ENCODE results near the gene EXOSC9.
"Not testable (repeated sequence)": the region's sequence is repeated elsewhere in the genome, so short reads cannot be mapped to it uniquely, and the experiment has no call there.

Gene EXOSC9, protein sequence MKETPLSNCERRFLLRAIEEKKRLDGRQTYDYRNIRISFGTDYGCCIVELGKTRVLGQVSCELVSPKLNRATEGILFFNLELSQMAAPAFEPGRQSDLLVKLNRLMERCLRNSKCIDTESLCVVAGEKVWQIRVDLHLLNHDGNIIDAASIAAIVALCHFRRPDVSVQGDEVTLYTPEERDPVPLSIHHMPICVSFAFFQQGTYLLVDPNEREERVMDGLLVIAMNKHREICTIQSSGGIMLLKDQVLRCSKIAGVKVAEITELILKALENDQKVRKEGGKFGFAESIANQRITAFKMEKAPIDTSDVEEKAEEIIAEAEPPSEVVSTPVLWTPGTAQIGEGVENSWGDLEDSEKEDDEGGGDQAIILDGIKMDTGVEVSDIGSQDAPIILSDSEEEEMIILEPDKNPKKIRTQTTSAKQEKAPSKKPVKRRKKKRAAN

DNA sequence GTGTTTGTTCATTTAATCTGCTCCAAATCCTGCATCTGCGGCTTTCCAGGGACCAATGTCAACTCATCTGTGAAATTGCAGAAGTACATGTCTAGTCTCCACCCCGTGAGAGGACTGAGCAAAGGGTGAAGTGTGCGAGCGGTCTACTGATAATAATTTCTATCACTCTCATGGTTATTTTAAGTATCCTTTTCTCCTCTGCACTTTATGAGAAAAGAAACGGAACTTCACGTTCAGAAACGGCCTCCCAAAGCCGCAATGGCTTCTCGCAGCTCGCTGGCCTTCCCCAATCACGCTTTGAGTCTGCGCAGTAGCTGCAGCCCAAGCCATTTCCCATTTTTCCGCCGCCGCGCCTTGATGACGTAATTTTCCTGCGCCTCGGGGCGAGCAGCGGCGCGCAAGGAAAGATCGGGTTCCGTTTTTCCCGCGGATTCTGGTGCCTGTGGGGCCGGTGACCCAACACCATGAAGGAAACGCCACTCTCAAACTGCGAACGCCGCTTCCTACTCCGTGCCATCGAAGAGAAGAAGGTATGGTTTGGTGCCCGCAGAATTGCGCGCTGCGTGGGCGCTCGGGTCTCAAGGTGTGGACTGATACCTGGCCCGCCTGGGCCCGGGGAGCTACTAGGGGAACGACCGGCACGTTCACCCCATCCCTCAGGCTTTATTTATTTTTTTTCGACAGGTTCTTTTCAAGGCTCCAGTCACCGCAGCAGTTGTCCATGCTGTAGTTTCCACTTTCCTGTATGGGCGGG lies at the start of gene EXOSC9:
Gene EXOSC9, plus strand, starts transcription at position 363 of the 754 bp plus-strand sequence. Its CDS starts 102 bp downstream, at position 465.
- peak within 1 kb of the TSS; percentile 78 for H3K27ac ChIP-seq
- no peak for TF ChIP-seq ZFX (IDR thresholded peaks at IDR 0.05; ENCODE audit: borderline replicate concordance)
- no peak for TF ChIP-seq CTCF (IDR thresholded peaks at IDR 0.05)

DNA sequence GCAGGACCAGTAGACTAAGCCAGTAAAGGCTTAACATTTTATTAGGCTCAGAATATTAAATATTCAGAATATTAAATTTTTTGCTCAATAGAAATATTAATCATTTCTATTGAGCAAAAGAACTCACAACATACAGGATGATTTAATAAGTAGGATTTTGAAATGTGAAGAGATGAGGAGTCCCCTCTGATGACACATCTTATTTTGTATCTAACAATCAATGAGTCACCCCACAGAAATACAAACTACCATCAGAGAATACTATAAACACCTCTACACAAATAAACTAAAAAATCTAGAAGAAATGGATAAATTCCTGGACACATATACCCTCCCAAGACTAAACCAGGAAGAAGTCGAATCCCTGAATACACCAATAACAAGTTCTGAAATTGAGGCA lies 49.0 kb upstream of the EXOSC9 start:
- H3K27ac ChIP-seq: not testable (repeated sequence)

- TF ChIP-seq CTCF (IDR thresholded peaks at IDR 0.05) (no peak), ZFX (IDR thresholded peaks at IDR 0.05; ENCODE audit: borderline replicate concordance) (no peak)
Observed at GRCh38 chr4:121758925-121759568, 42.1 kb upstream of the EXOSC9 start.

GRCh38 chr4:121760205-121760604 lies 40.9 kb upstream of the EXOSC9 start:
- H3K27ac ChIP-seq: no peak overlapping the region
- TF ChIP-seq ZFX (IDR thresholded peaks at IDR 0.05; ENCODE audit: borderline replicate concordance) (no peak), CTCF (IDR thresholded peaks at IDR 0.05) (no peak)

More at GRCh38 chr4:121758925-121759568, 42.1 kb upstream of the EXOSC9 start:
- no peak overlapping the region for H3K27ac ChIP-seq

DNA sequence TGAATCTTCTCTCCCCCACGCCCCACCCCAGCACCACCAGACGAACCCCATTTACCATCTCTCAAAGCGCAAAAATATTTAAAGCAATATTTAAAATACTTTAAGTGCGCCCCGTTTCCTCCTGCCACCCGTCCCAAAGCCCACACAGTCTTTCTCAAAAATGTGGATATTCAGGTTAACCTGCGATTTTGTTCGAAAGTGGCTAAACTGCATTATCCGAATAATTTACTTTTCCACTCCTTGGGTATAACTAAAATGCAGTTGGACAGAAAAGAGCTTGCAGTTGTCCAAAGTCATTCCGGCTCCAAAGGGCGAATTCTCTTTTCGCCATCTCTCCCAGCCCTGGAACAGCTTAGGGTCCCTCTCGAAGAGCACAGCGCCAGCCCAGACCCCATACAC lies 36.8 kb upstream of the EXOSC9 start:
- H3K27ac ChIP-seq: no peak overlapping the region
- TF ChIP-seq CTCF (IDR thresholded peaks at IDR 0.05) (no peak), ZFX (IDR thresholded peaks at IDR 0.05; ENCODE audit: borderline replicate concordance) (no peak)

GRCh38 chr4:121764702-121765367 lies 36.3 kb upstream of the EXOSC9 start, which contains the start of gene SMIM43:
TSS of gene SMIM43 (minus strand) at chr4:121765164. CDS start at chr4:121765105, 59 bp downstream.
- TF ChIP-seq ZFX (IDR thresholded peaks at IDR 0.05; ENCODE audit: borderline replicate concordance) (no peak), CTCF (IDR thresholded peaks at IDR 0.05) (no peak)

GRCh38 chr4:121765368-121765705 lies 35.8 kb upstream of the EXOSC9 start:
- TF ChIP-seq CTCF (IDR thresholded peaks at IDR 0.05): no peak
- TF ChIP-seq ZFX (IDR thresholded peaks at IDR 0.05; ENCODE audit: borderline replicate concordance): no peak
- H3K27ac ChIP-seq: no peak overlapping the region

More at GRCh38 chr4:121764702-121765367, 36.3 kb upstream of the EXOSC9 start, which contains the start of gene SMIM43:
- H3K27ac ChIP-seq: no peak within 1 kb of the TSS

All from 22Rv1 (cell line).